G401 (cell line): ENCODE results near the gene DARS1. TPM values are rescaled to one million over a fixed set of nuclear protein-coding genes. Genes with fewer than 3 reads are reported as not detected.
"Not testable (repeated sequence)": the region's sequence is repeated elsewhere in the genome, so short reads cannot be mapped to it uniquely, and the experiment has no call there.

Experiments used
- DNase-seq: peaks from one replicate; pipeline ENCODE4 v3.0.0-alpha.2; 2015; ENCODE audit warnings: low spot score
- in situ Hi-C: cut with HindIII; loops from 2 replicates; pipeline ENCODE4 v1.10.0; 2016; ENCODE audit warnings: low sequenced_read_pairs, mixed read lengths
- total RNA-seq: library from RNA; depleted of rRNA; stranded (reverse); fragments of >200 nt; shearing (Covaris generic); gene quantifications from 2 replicates; pipeline ENCODE4 v1.2.3, GENCODE V29; 2014

DARS1 gene
- total RNA-seq, 1 experiment from 2014 or later: 113 TPM

- DNase-seq: no peak
- in situ Hi-C loops: no loop called here
Measured at GRCh38 chr2:135991861-135992260, 6.4 kb upstream of the DARS1 start.

GRCh38 chr2:135987441-135987840, 2.0 kb upstream of the DARS1 start:
- in situ Hi-C loops: no loop called here

GRCh38 chr2:135986507-135986906, 1.1 kb upstream of the DARS1 start:
- in situ Hi-C loops: no loop called here
- no peak for DNase-seq

More at GRCh38 chr2:135987441-135987840, 2.0 kb upstream of the DARS1 start:
- no peak for DNase-seq

- in situ Hi-C loops: no loop called here
- no peak for DNase-seq
Measured at GRCh38 chr2:135985826-135986393, 484 bp upstream of the DARS1 start.

GRCh38 chr2:135984199-135985017, 1.0 kb downstream of the DARS1 start:
- DNase-seq: no peak
- in situ Hi-C loops: no loop called here

GRCh38 chr2:135980434-135981079, 4.9 kb downstream of the DARS1 start:
- in situ Hi-C loops: no loop called here
- no peak for DNase-seq

GRCh38 chr2:135975702-135976101, 9.7 kb downstream of the DARS1 start:
- no peak for DNase-seq
- in situ Hi-C loops: no loop called here

- in situ Hi-C loops: no loop called here
Measured at GRCh38 chr2:135974036-135974435, 11.4 kb downstream of the DARS1 start.

GRCh38 chr2:135969655-135970387, 15.6 kb downstream of the DARS1 start:
- in situ Hi-C loops: no loop called here

More at GRCh38 chr2:135974036-135974435, 11.4 kb downstream of the DARS1 start:
- DNase-seq: no peak

GRCh38 chr2:135965756-135966155, 19.7 kb downstream of the DARS1 start:
- in situ Hi-C loops: no loop called here
- DNase-seq: no peak

More at GRCh38 chr2:135969655-135970387, 15.6 kb downstream of the DARS1 start:
- no peak for DNase-seq

GRCh38 chr2:135964404-135964803, 21.0 kb downstream of the DARS1 start:
- in situ Hi-C loops, DNase-seq: not testable (repeated sequence)

GRCh38 chr2:135963841-135964240, 21.6 kb downstream of the DARS1 start:
- in situ Hi-C loops: no loop called here
- DNase-seq: no peak

- no peak for DNase-seq
- in situ Hi-C loops: no loop called here
Measured at GRCh38 chr2:135962366-135963123, 22.9 kb downstream of the DARS1 start.

GRCh38 chr2:135960656-135961551, 24.5 kb downstream of the DARS1 start:
- in situ Hi-C loops: no loop called here
- peak; percentile 85 for DNase-seq

GRCh38 chr2:135960150-135960549, 25.3 kb downstream of the DARS1 start:
- no peak for DNase-seq
- in situ Hi-C loops: no loop called here

GRCh38 chr2:135958927-135959326, 26.5 kb downstream of the DARS1 start:
- DNase-seq, in situ Hi-C loops: not testable (repeated sequence)

GRCh38 chr2:135954020-135954601, 31.3 kb downstream of the DARS1 start:
- in situ Hi-C loops: no loop called here
- no peak for DNase-seq

GRCh38 chr2:135952891-135953290, 32.5 kb downstream of the DARS1 start:
- in situ Hi-C loops: no loop called here
- no peak for DNase-seq
